Measurements from ENCODE around the gene FGF2. TPM values are rescaled to one million over a fixed set of nuclear protein-coding genes. Genes with fewer than 3 reads are reported as not detected.
A peak's percentile ranks its signal among the peaks of the same experiment; 100 is the strongest.

FGF2 gene
- total RNA-seq, 1 donor from 2014 or later, result 25.1 TPM

- no peaks in the 10 kb centered on the region for H3K27me3 Mint-ChIP-seq (ENCODE audit: low read depth)
- no peaks in the 10 kb centered on the region for H3K9me3 Mint-ChIP-seq (ENCODE audit: low read depth)
Measured at GRCh38 chr4:122917731-122918130, 91.1 kb downstream of the FGF2 start.

GRCh38 chr4:122920473-122920872, 93.8 kb downstream of the FGF2 start:
- H3K4me3 Mint-ChIP-seq (ENCODE audit: unreplicated experiment), result no peak overlapping the region
- H3K4me1 Mint-ChIP-seq (ENCODE audit: low read depth), result peaks cover 12% of the 10 kb centered on the region
- no peak for DNase-seq (ENCODE audit: low spot score)
- H3K27me3 Mint-ChIP-seq (ENCODE audit: low read depth), result no peaks in the 10 kb centered on the region
- H3K9me3 Mint-ChIP-seq (ENCODE audit: low read depth), result no peaks in the 10 kb centered on the region
- H3K36me3 Mint-ChIP-seq (ENCODE audit: low read depth), result no peaks in the 10 kb centered on the region
- TF ChIP-seq CTCF (IDR thresholded peaks at IDR 0.05), result no peak
- H3K27ac Mint-ChIP-seq (ENCODE audit: unreplicated experiment), result no peak overlapping the region

More at GRCh38 chr4:122917731-122918130, 91.1 kb downstream of the FGF2 start:
- Mint-ChIP-seq H3K4me1 (ENCODE audit: low read depth) (peaks cover 28% of the 10 kb centered on the region), H3K36me3 (ENCODE audit: low read depth) (no peaks in the 10 kb centered on the region), H3K4me3 (ENCODE audit: unreplicated experiment) (no peak overlapping the region), H3K27ac (ENCODE audit: unreplicated experiment) (no peak overlapping the region)
- TF ChIP-seq CTCF (IDR thresholded peaks at IDR 0.05), result no peak
- DNase-seq (ENCODE audit: low spot score), result no peak

- Mint-ChIP-seq H3K4me3 (ENCODE audit: unreplicated experiment) (peak overlapping the region; percentile 44), H3K27ac (ENCODE audit: unreplicated experiment) (no peak overlapping the region), H3K9me3 (ENCODE audit: low read depth) (no peaks in the 10 kb centered on the region), H3K4me1 (ENCODE audit: low read depth) (peaks cover 12% of the 10 kb centered on the region), H3K36me3 (ENCODE audit: low read depth) (no peaks in the 10 kb centered on the region), H3K27me3 (ENCODE audit: low read depth) (no peaks in the 10 kb centered on the region)
- no peak for DNase-seq (ENCODE audit: low spot score)
- TF ChIP-seq CTCF (IDR thresholded peaks at IDR 0.05), result no peak
Measured at GRCh38 chr4:122921300-122921699, 94.7 kb downstream of the FGF2 start.

- Mint-ChIP-seq H3K27me3 (ENCODE audit: low read depth) (no peaks in the 10 kb centered on the region), H3K4me3 (ENCODE audit: unreplicated experiment) (no peak within 1 kb of the TSS), H3K27ac (ENCODE audit: unreplicated experiment) (peak within 1 kb of the TSS; percentile 91), H3K9me3 (ENCODE audit: low read depth) (no peaks in the 10 kb centered on the region), H3K36me3 (ENCODE audit: low read depth) (no peaks in the 10 kb centered on the region), H3K4me1 (ENCODE audit: low read depth) (peaks cover 12% of the 10 kb centered on the region)
- TF ChIP-seq CTCF (IDR thresholded peaks at IDR 0.05), result peak; percentile 24
- DNase-seq (ENCODE audit: low spot score), result no peak
Measured at GRCh38 chr4:122921971-122922876, 95.6 kb downstream of the FGF2 start, which contains the start of gene NUDT6. NUDT6 (minus strand) TSS chr4:122922597; CDS start chr4:122922572, 25 bp downstream.

- peak; percentile 34 for TF ChIP-seq CTCF (IDR thresholded peaks at IDR 0.05)
- Mint-ChIP-seq H3K27ac (ENCODE audit: unreplicated experiment) (peak overlapping the region; percentile 91), H3K4me3 (ENCODE audit: unreplicated experiment) (no peak overlapping the region), H3K27me3 (ENCODE audit: low read depth) (no peaks in the 10 kb centered on the region), H3K36me3 (ENCODE audit: low read depth) (no peaks in the 10 kb centered on the region), H3K4me1 (ENCODE audit: low read depth) (peaks cover 12% of the 10 kb centered on the region), H3K9me3 (ENCODE audit: low read depth) (no peaks in the 10 kb centered on the region)
- peak; percentile 91 for DNase-seq (ENCODE audit: low spot score)
Measured at GRCh38 chr4:122922877-122923511, 96.4 kb downstream of the FGF2 start.
